IMR-90 (cell line): ENCODE measurements around the gene LARP4B. TPM values are rescaled to one million over a fixed set of nuclear protein-coding genes. Genes with fewer than 3 reads are reported as not detected.

Experiments used
- ATAC-seq: fragments of 200-7000 bp; cut with Tn5 transposase; 2 replicates; pipeline ENCODE4 v1.9.1; 2020; ENCODE audit warnings: low read depth, mild to moderate bottlenecking, moderate library complexity
- BruUV-seq: library from RNA; stranded (reverse); fragments of 400-500 nt; replicated peaks from 2 replicates; lab custom pipeline; 2021; lab: Mats Ljungman, UMichigan
- CTCF ChIA-PET: fragments of 300-600 bp; formaldehyde crosslinking; extraction: SDS; loops from one replicate; lab custom pipeline; 2021; ENCODE audit warnings: antibody characterized with exemption; lab: Yijun Ruan, JAX
- POLR2A ChIA-PET: fragments of 300-600 bp; sonication (Branson Sonifier 250); formaldehyde crosslinking; loops from one replicate; lab custom pipeline; 2022; ENCODE audit warnings: antibody characterized with exemption; ENCODE audit not compliant: unreplicated experiment; lab: Charles Lee
- DNase-seq: peaks from one replicate; pipeline ENCODE4 v3.0.0; 2013
- H2AFZ ChIP-seq: replicated peaks from 2 replicates; pipeline ENCODE3; 2013; ENCODE audit warnings: low read length, mild to moderate bottlenecking; ENCODE audit not compliant: poor library complexity
- H2AK5ac ChIP-seq: 2 replicates; pipeline ENCODE4 v1.6.1; 2013; ENCODE audit warnings: low read depth, low read length, inconsistent platforms
- H2AK9ac ChIP-seq: replicated peaks from 2 replicates; pipeline ENCODE3; 2013; ENCODE audit warnings: mild to moderate bottlenecking, low read depth, low read length, moderate library complexity; ENCODE audit not compliant: poor library complexity
- H2BK120ac ChIP-seq: 2 replicates; pipeline ENCODE4 v1.6.1; 2013; ENCODE audit warnings: low read depth, low read length, inconsistent platforms
- H2BK15ac ChIP-seq: 3 replicates; pipeline ENCODE4 v1.6.1; 2013; ENCODE audit warnings: low read depth, low read length, inconsistent platforms
- H2BK20ac ChIP-seq: 2 replicates; pipeline ENCODE4 v1.6.1; 2013; ENCODE audit warnings: low read depth, mild to moderate bottlenecking, inconsistent platforms, low read length, moderate library complexity
- H2BK5ac ChIP-seq: 2 replicates; pipeline ENCODE4 v1.6.1; 2013; ENCODE audit warnings: mild to moderate bottlenecking, low read depth, low read length, inconsistent platforms; ENCODE audit not compliant: poor library complexity, severe bottlenecking
- H3K14ac ChIP-seq: replicated peaks from 2 replicates; pipeline ENCODE4 v1.6.1; 2013; ENCODE audit warnings: low read depth, low read length, inconsistent platforms
- H3K18ac ChIP-seq: 2 replicates; pipeline ENCODE4 v1.6.1; 2013; ENCODE audit warnings: low read depth, low read length, control low read depth
- H3K23ac ChIP-seq: 2 replicates; pipeline ENCODE4 v1.6.1; 2013; ENCODE audit warnings: low read depth, low read length, inconsistent platforms
- H3K27ac ChIP-seq: 2 replicates; pipeline ENCODE4 v1.5.1; 2013; ENCODE audit warnings: mild to moderate bottlenecking, control low read depth, low read length; ENCODE audit not compliant: insufficient read depth
- H3K27me3 ChIP-seq: 2 replicates; pipeline ENCODE4 v1.6.1; 2013; ENCODE audit warnings: low read length; ENCODE audit not compliant: control insufficient read depth, insufficient read depth
- H3K36me3 ChIP-seq: 2 replicates; pipeline ENCODE4 v1.6.1; 2013; ENCODE audit warnings: low read length, mixed read lengths; ENCODE audit not compliant: control insufficient read depth, insufficient read depth
- H3K4ac ChIP-seq: 2 replicates; pipeline ENCODE4 v1.6.1; 2013; ENCODE audit warnings: low read depth, low read length, inconsistent platforms
- H3K4me1 ChIP-seq: 2 replicates; pipeline ENCODE4 v1.6.1; 2013; ENCODE audit warnings: low read length, mixed read lengths; ENCODE audit not compliant: control insufficient read depth, insufficient read depth
- H3K4me2 ChIP-seq: 2 replicates; pipeline ENCODE4 v1.6.1; 2013; ENCODE audit warnings: low read depth, mild to moderate bottlenecking, control low read depth, low read length, moderate library complexity
- H3K4me3 ChIP-seq: 2 replicates; pipeline ENCODE4 v1.5.1; 2013; ENCODE audit warnings: low read depth, mild to moderate bottlenecking, control low read depth, low read length, moderate library complexity; ENCODE audit not compliant: insufficient read depth
- H3K56ac ChIP-seq: 2 replicates; pipeline ENCODE4 v1.6.1; 2013; ENCODE audit warnings: low read length, inconsistent platforms; ENCODE audit not compliant: insufficient read depth; ENCODE audit errors: extremely low read depth
- H3K79me1 ChIP-seq, 2 experiments: 2 replicates each; pipeline ENCODE4 v1.6.1; 2013; ENCODE audit warnings: low read length in 2 of 2, inconsistent platforms in 1 of 2, low read depth in 1 of 2
- H3K9ac ChIP-seq: 2 replicates; pipeline ENCODE4 v1.6.1; 2013; ENCODE audit warnings: low read depth, low read length, control low read depth
- H3K9me1 ChIP-seq: 2 replicates; pipeline ENCODE4 v1.6.1; 2013; ENCODE audit warnings: low read length, inconsistent platforms; ENCODE audit not compliant: insufficient read depth
- H3K9me3 ChIP-seq: 2 replicates; pipeline ENCODE4 v1.6.1; 2013; ENCODE audit warnings: low read length; ENCODE audit not compliant: control insufficient read depth, insufficient read depth
- H4K20me1 ChIP-seq: 2 replicates; pipeline ENCODE4 v1.6.1; 2013; ENCODE audit warnings: low read length, inconsistent platforms; ENCODE audit not compliant: insufficient read depth
- H4K5ac ChIP-seq: 2 replicates; pipeline ENCODE4 v1.6.1; 2013; ENCODE audit warnings: mild to moderate bottlenecking, low read depth, low read length, control low read depth
- H4K8ac ChIP-seq, 2 experiments: 2 replicates each; pipeline ENCODE4 v1.6.1; 2013; ENCODE audit warnings: low read depth in 2 of 2, low read length in 2 of 2, control low read depth in 1 of 2, inconsistent platforms in 1 of 2
- H4K91ac ChIP-seq: 2 replicates; pipeline ENCODE4 v1.6.1; 2013; ENCODE audit warnings: low read depth, low read length, inconsistent platforms; ENCODE audit not compliant: insufficient read depth
- BHLHE40 ChIP-seq: fragments of 150-350 bp; IDR thresholded peaks from 2 replicates; pipeline ENCODE4 v1.6.1; 2016; ENCODE audit warnings: mild to moderate bottlenecking, low read depth, low read length
- CEBPB ChIP-seq: IDR thresholded peaks from 2 replicates; pipeline ENCODE4 v1.6.1; 2012; ENCODE audit warnings: low read depth, low read length, improper control_type of control experiment
- CHD1 ChIP-seq: IDR thresholded peaks from 2 replicates; pipeline ENCODE4 v1.6.1; 2012; ENCODE audit warnings: low read depth, low read length, improper control_type of control experiment
- CTCF ChIP-seq: conservative IDR thresholded peaks from 2 replicates; pipeline ENCODE4 v1.5.1; 2012; ENCODE audit warnings: mild to moderate bottlenecking, low read depth, low read length, improper control_type of control experiment
- ELK1 ChIP-seq: fragments of 150-350 bp; IDR thresholded peaks from 2 replicates; pipeline ENCODE4 v1.6.1; 2016; ENCODE audit warnings: low read depth, mild to moderate bottlenecking, low read length, moderate library complexity, borderline replicate concordance
- FOS ChIP-seq: fragments of 150-350 bp; IDR thresholded peaks from 2 replicates; pipeline ENCODE4 v1.6.1; 2016; ENCODE audit warnings: low read depth, low read length
- MAFK ChIP-seq: IDR thresholded peaks from 2 replicates; pipeline ENCODE4 v1.6.1; 2012; ENCODE audit warnings: low read depth, low read length, improper control_type of control experiment
- MAZ ChIP-seq: IDR thresholded peaks from 2 replicates; pipeline ENCODE4 v1.6.1; 2012; ENCODE audit warnings: low read depth, mild to moderate bottlenecking, low read length, improper control_type of control experiment, moderate library complexity, borderline replicate concordance
- MXI1 ChIP-seq: IDR thresholded peaks from 2 replicates; pipeline ENCODE4 v1.6.1; 2012; ENCODE audit warnings: low read depth, mild to moderate bottlenecking, low read length, moderate library complexity, borderline replicate concordance
- NFE2L2 ChIP-seq: fragments of 150-350 bp; IDR thresholded peaks from 2 replicates; pipeline ENCODE4 v1.6.1; 2016; ENCODE audit warnings: low read depth, mild to moderate bottlenecking, low read length
- POLR2A ChIP-seq: IDR thresholded peaks from 2 replicates; pipeline ENCODE4 v1.6.1; 2012; ENCODE audit warnings: mild to moderate bottlenecking, low read depth, low read length
- RAD21 ChIP-seq: IDR thresholded peaks from 2 replicates; pipeline ENCODE4 v1.6.1; 2012; ENCODE audit warnings: low read length, improper control_type of control experiment
- RFX5 ChIP-seq: IDR thresholded peaks from 2 replicates; pipeline ENCODE4 v1.8.0; 2012; ENCODE audit warnings: low read depth, mild to moderate bottlenecking, low read length, moderate library complexity
- SMC3 ChIP-seq: fragments of 150-350 bp; IDR thresholded peaks from 2 replicates; pipeline ENCODE4 v1.6.1; 2016; ENCODE audit warnings: low read depth, mild to moderate bottlenecking, antibody characterized with exemption, low read length, moderate library complexity
- USF2 ChIP-seq: fragments of 150-350 bp; IDR thresholded peaks from 2 replicates; pipeline ENCODE4 v1.6.1; 2017; ENCODE audit warnings: mild to moderate bottlenecking, antibody characterized with exemption, low read length, low read depth
- WGBS, 2 experiments: methylation state at CpG; one replicate each; pipeline versions ENCODE4 v1.1.5 to v1.1.7; 2013; ENCODE audit warnings: missing lambda C conversion rate in 2 of 2; ENCODE audit not compliant: insufficient read length in 1 of 2; ENCODE audit errors: extremely low coverage in 2 of 2; 5-methylcytosine and 5-hydroxymethylcytosine counted together
- dilution Hi-C: fragments of 300-500 bp; cut with HindIII; formaldehyde crosslinking; loops from one replicate; pipeline ENCODE4 v1.14.3; 2018; ENCODE audit warnings: low sequenced_read_pairs; ENCODE audit not compliant: unreplicated experiment
- in situ Hi-C: fragments of 300-500 bp; cut with MboI; formaldehyde crosslinking; loops from 3 replicates; pipeline ENCODE4 v1.14.3; 2019; ENCODE audit warnings: low sequenced_read_pairs, inconsistent platforms, mixed read lengths
- intact Hi-C: fragments of 100-400 bp; cut with micrococcal nuclease; formaldehyde crosslinking; loops from 2 replicates; pipeline ENCODE4 v1.10.0; 2022
- polyA plus RNA-seq, 3 experiments: library from polyadenylated mRNA; depleted of rRNA; stranded (reverse); fragments of >200 nt; gene quantifications; 2 replicates each; pipeline ENCODE4 v1.2.3, GENCODE V29; 2012; ENCODE audit warnings: low replicate concordance in 1 of 3
- total RNA-seq: library from RNA; depleted of rRNA; stranded (reverse); fragments of >200 nt; gene quantifications from 2 replicates; pipeline ENCODE4 v1.2.3, GENCODE V29; 2012

LARP4B gene
- total and polyA plus RNA-seq, 2 of the 4 experiments (the other 2 are of a cell fraction), result 24.3 to 25.5 TPM

- Histone ChIP-seq H3K9ac (no peak overlapping the region), H3K4me1 (peaks cover 12% of the 10 kb centered on the region), H2AK5ac (no peak overlapping the region), H2AFZ (no peak overlapping the region), H4K5ac (no peak overlapping the region), H3K14ac (no peak overlapping the region), H3K27me3 (no peaks in the 10 kb centered on the region), H3K27ac (no peak overlapping the region), H3K4me3 (no peak overlapping the region), H3K9me1 (peaks cover 21% of the 10 kb centered on the region), H2BK15ac (no peak overlapping the region), H4K8ac (no peak overlapping the region), H4K91ac (no peak overlapping the region), H3K9me3 (no peaks in the 10 kb centered on the region), H2BK5ac (no peak overlapping the region), H3K79me1 (peaks cover 35 to 78% of the 10 kb centered on the region in 2 experiments), H3K18ac (no peak overlapping the region), H4K20me1 (peaks cover 78% of the 10 kb centered on the region), H3K4me2 (no peak overlapping the region), H2BK20ac (no peak overlapping the region), H3K56ac (no peak overlapping the region), H2AK9ac (no peak overlapping the region), H3K4ac (no peak overlapping the region), H3K23ac (no peak overlapping the region), H2BK120ac (no peak overlapping the region), H3K36me3 (peaks cover 17% of the 10 kb centered on the region)
- intact Hi-C loops (no loop called here), dilution Hi-C loops (no loop called here), in situ Hi-C loops (no loop called here)
- CTCF ChIA-PET, result no interaction called here
- POLR2A ChIA-PET, result no interaction called here
- DNase-seq (no peak), ATAC-seq (no peak)
- no TSS peak for BruUV-seq
- no CpG with 5 or more reads among the region's 1 CpG for WGBS, 2 experiments
- TF ChIP-seq MXI1 (no peak), NFE2L2 (no peak), CEBPB (no peak), RFX5 (no peak), FOS (no peak), POLR2A (no peak), SMC3 (no peak), BHLHE40 (no peak), MAFK (no peak), MAZ (no peak), USF2 (no peak), CHD1 (no peak), CTCF (no peak), RAD21 (no peak), ELK1 (no peak)
Measured at GRCh38 chr10:905972-906371, 25.5 kb downstream of the LARP4B start.
